Sigmoid colon (tissue), 7 donors: ENCODE results near the gene EHD1. TPM values are rescaled to one million over a fixed set of nuclear protein-coding genes. Genes with fewer than 3 reads are reported as not detected.

ENCODE experiments used
- DNase-seq: peaks from one replicate; pipeline ENCODE4 v3.0.0-alpha.2; 2019
- H3K27ac ChIP-seq, 4 donors: fragments of 200-600 bp; sonication (generic); one replicate each; pipeline ENCODE4 v1.5.1; 2016 to 2019; ENCODE audit warnings: mild to moderate bottlenecking in 1 of 4
- H3K27me3 ChIP-seq, 3 donors: fragments of 200-600 bp; sonication (generic); one replicate each; pipeline ENCODE4 v1.5.1; 2019; ENCODE audit warnings: mild to moderate bottlenecking in 1 of 3
- H3K36me3 ChIP-seq, 4 donors: fragments of 200-600 bp; sonication (generic); one replicate each; pipeline ENCODE4 v1.5.1; 2016 to 2019
- H3K4me1 ChIP-seq, 4 donors: fragments of 200-600 bp; sonication (generic); one replicate each; pipeline ENCODE4 v1.5.1; 2017 to 2019
- H3K4me3 ChIP-seq, 4 donors: fragments of 200-600 bp; sonication (generic); one replicate each; pipeline ENCODE4 v1.5.1; 2017 to 2019; ENCODE audit warnings: mild to moderate bottlenecking in 2 of 4, moderate library complexity in 1 of 4
- H3K9me3 ChIP-seq, 4 donors: fragments of 200-600 bp in 3 of 4; sonication (generic) in 3 of 4; one replicate each; pipeline versions ENCODE4 v1.5.1 to v1.6.1; 2013 to 2019
- EP300 ChIP-seq, 4 donors: sonication (generic); formaldehyde crosslinking; IDR thresholded peaks; one replicate each; pipeline ENCODE4 v1.6.1; 2017; ENCODE audit warnings: antibody characterized with exemption in 4 of 4
- POLR2A ChIP-seq, 2 donors: fragments of 450-650 bp; IDR thresholded peaks; one replicate each; pipeline ENCODE4 v1.6.1; 2016; ENCODE audit warnings: antibody characterized with exemption in 2 of 2, mild to moderate bottlenecking in 2 of 2, moderate library complexity in 2 of 2
- POLR2AphosphoS5 ChIP-seq, 4 donors: sonication (generic); formaldehyde crosslinking; IDR thresholded peaks; one replicate each; pipeline ENCODE4 v1.6.1; 2017; ENCODE audit warnings: antibody characterized with exemption in 4 of 4
- WGBS, 2 donors: extraction: QIAGEN DNeasy Blood & Tissue Kit; methylation state at CpG; one replicate each; pipeline ENCODE4 v1.1.7; 2013; 5-methylcytosine and 5-hydroxymethylcytosine counted together
- intact Hi-C: fragments of 100-400 bp; cut with DNase I; formaldehyde crosslinking; loops from one replicate; pipeline ENCODE4 v1.15.1; 2023
- polyA plus RNA-seq, 3 donors: library from polyadenylated mRNA; stranded (reverse); fragments of 200-250 nt; gene quantifications; one replicate each; pipeline ENCODE4 v1.2.3, GENCODE V29; 2013
- total RNA-seq, 4 donors: library from RNA; depleted of rRNA; stranded (reverse); fragments of >200 nt; gene quantifications; one replicate each; pipeline ENCODE4 v1.1.0, GENCODE V29; 2016
- TF ChIP-seq, protein P1 (sequence below), 4 experiments: fragments of 450-650 bp in 3 of 4; fragments of 200-600 bp in 1 of 4; IDR thresholded peaks; one replicate each; pipeline ENCODE4 v1.5.1; 2016 to 2019; ENCODE audit warnings: antibody characterized with exemption in 4 of 4, mild to moderate bottlenecking in 3 of 4, moderate library complexity in 2 of 4
- donor health status: healthy with polysubstance abuse.
- donor health status: Bipolar disorder and iron deficiency.
- donor health status: healthy.

The EHD1 gene
- total and polyA plus RNA-seq, 7 donors: 27.0 to 73.1 (median 40.0) TPM

DNA sequence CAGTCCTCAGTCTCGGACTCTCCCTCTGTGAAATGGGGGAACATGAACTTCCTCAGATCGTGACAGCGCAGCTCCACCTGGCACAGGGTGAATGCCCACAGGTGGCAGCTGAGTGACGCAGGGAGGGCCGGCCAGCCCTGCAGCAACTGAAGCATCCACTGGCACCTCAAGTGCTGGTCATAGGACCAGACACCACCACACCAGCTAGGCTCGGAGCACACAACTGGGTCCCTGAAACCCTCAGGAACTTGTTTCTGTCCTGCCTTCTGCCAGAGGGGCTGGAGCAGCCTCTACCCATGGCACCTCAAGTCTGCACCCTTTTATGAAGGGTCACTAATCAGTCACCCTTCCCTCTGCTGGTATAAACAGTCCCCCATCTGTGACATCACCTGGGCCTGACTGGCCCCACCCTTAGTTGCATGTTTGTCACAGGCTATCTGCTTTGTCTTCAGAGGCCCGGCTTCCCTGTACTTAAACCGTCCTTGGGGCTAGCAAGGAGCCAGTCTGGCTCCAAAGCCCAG, 26.5 kb downstream of the EHD1 start:
- no peak for DNase-seq
- H3K27ac ChIP-seq: peak overlapping the region; percentile 67 to 97 (median 97)
- intact Hi-C loops: no loop called here
- WGBS, 2 donors: 61 to 77% methylated on average over 8 of the region's 8 CpGs
- H3K9me3 ChIP-seq: no peaks in the 10 kb centered on the region
- H3K4me1 ChIP-seq: peaks cover 0 to 80% (median 62%) of the 10 kb centered on the region in 4 donors
- no peak overlapping the region for H3K4me3 ChIP-seq
- TF ChIP-seq POLR2A (IDR thresholded peaks at IDR 0.05) (no peak), EP300 (IDR thresholded peaks at IDR 0.05) (no peak), POLR2AphosphoS5 (IDR thresholded peaks at IDR 0.05) (no peak)
- TF ChIP-seq, protein P1, sequence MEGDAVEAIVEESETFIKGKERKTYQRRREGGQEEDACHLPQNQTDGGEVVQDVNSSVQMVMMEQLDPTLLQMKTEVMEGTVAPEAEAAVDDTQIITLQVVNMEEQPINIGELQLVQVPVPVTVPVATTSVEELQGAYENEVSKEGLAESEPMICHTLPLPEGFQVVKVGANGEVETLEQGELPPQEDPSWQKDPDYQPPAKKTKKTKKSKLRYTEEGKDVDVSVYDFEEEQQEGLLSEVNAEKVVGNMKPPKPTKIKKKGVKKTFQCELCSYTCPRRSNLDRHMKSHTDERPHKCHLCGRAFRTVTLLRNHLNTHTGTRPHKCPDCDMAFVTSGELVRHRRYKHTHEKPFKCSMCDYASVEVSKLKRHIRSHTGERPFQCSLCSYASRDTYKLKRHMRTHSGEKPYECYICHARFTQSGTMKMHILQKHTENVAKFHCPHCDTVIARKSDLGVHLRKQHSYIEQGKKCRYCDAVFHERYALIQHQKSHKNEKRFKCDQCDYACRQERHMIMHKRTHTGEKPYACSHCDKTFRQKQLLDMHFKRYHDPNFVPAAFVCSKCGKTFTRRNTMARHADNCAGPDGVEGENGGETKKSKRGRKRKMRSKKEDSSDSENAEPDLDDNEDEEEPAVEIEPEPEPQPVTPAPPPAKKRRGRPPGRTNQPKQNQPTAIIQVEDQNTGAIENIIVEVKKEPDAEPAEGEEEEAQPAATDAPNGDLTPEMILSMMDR (IDR thresholded peaks at IDR 0.05): no peak
- no peaks in the 10 kb centered on the region for H3K27me3 ChIP-seq
- H3K36me3 ChIP-seq: peaks cover 0 to 24% (median 8%) of the 10 kb centered on the region in 4 donors

- TF ChIP-seq EP300 (IDR thresholded peaks at IDR 0.05): no peak
- TF ChIP-seq POLR2AphosphoS5 (IDR thresholded peaks at IDR 0.05): no peak
- intact Hi-C loops: no loop called here
- peaks cover 0 to 24% (median 8%) of the 10 kb centered on the region in 4 donors for H3K36me3 ChIP-seq
- no peak overlapping the region for H3K4me3 ChIP-seq
- peak overlapping the region; percentile 67 to 97 (median 97) for H3K27ac ChIP-seq
- WGBS, 2 donors: 40 to 62% methylated on average over 13 of the region's 13 CpGs
- peaks cover 0 to 72% (median 54%) of the 10 kb centered on the region in 4 donors for H3K4me1 ChIP-seq
- DNase-seq: no peak
- no peaks in the 10 kb centered on the region for H3K9me3 ChIP-seq
- H3K27me3 ChIP-seq: no peaks in the 10 kb centered on the region
These were observed 27.3 kb downstream of the EHD1 start for GRCh38 chr11:64850979-64851567.

GRCh38 chr11:64849598-64850356, 28.6 kb downstream of the EHD1 start:
- no peak for DNase-seq
- Histone ChIP-seq H3K4me3 (no peak overlapping the region), H3K27me3 (peaks cover 0 to 5% (median 0%) of the 10 kb centered on the region in 3 donors), H3K36me3 (peaks cover 0 to 24% (median 8%) of the 10 kb centered on the region in 4 donors), H3K9me3 (no peaks in the 10 kb centered on the region), H3K27ac (peak overlapping the region; percentile 67 to 97 (median 97)), H3K4me1 (peaks cover 0 to 60% (median 44%) of the 10 kb centered on the region in 4 donors)
- intact Hi-C loops: loop anchor here (10.0 kb wide), 1 partner anchor 265 kb away; the partner anchor contains the start of genes TM7SF2 and ZNHIT2
- 86 to 89% methylated on average over 19 of the region's 19 CpGs for WGBS, 2 donors
- TF ChIP-seq POLR2A (IDR thresholded peaks at IDR 0.05): no peak
- peak in 2 of 4 donors; percentile 3 to 21 for TF ChIP-seq POLR2AphosphoS5 (IDR thresholded peaks at IDR 0.05)

- WGBS, 2 donors: 69 to 81% methylated on average over 16 of the region's 16 CpGs
- peak overlapping the region; percentile 67 to 97 (median 97) for H3K27ac ChIP-seq
- peaks cover 0 to 60% (median 40%) of the 10 kb centered on the region in 4 donors for H3K4me1 ChIP-seq
These were observed 29.4 kb downstream of the EHD1 start for GRCh38 chr11:64848826-64849597.

More at GRCh38 chr11:64848826-64849597, 29.4 kb downstream of the EHD1 start:
- Histone ChIP-seq H3K36me3 (peaks cover 0 to 17% (median 6%) of the 10 kb centered on the region in 4 donors), H3K4me3 (no peak overlapping the region), H3K9me3 (no peaks in the 10 kb centered on the region), H3K27me3 (peaks cover 0 to 10% (median 0%) of the 10 kb centered on the region in 3 donors)
- DNase-seq: no peak
- TF ChIP-seq, protein P1 (IDR thresholded peaks at IDR 0.05): no peak
- TF ChIP-seq EP300 (IDR thresholded peaks at IDR 0.05) (no peak), POLR2AphosphoS5 (IDR thresholded peaks at IDR 0.05) (no peak), POLR2A (IDR thresholded peaks at IDR 0.05) (no peak)
- intact Hi-C loops: loop anchor here (10.0 kb wide), 1 partner anchor 266 kb away; the partner anchor contains the start of genes TM7SF2 and ZNHIT2
